Activated CD4-positive, alpha-beta T cell treated with anti-CD3 and anti-CD28 coated beads for 4 hours (primary cell): Measurements from ENCODE around the gene KLK4.

Experiments used
- DNase-seq, 2 donors: peaks; one replicate each; pipeline ENCODE4 v3.0.0-alpha.2; 2020

The KLK4 gene

GRCh38 chr19:50878851-50879250 lies 32.3 kb downstream of the KLK4 start:
- DNase-seq, result no peak

GRCh38 chr19:50877338-50877737 lies 33.9 kb downstream of the KLK4 start:
- no peak for DNase-seq

- no peak for DNase-seq
Observed at GRCh38 chr19:50876456-50876855, 34.7 kb downstream of the KLK4 start.

GRCh38 chr19:50875795-50876422 lies 35.3 kb downstream of the KLK4 start:
- DNase-seq, result no peak

GRCh38 chr19:50874211-50874610 lies 37.0 kb downstream of the KLK4 start:
- no peak for DNase-seq

GRCh38 chr19:50873056-50873455 lies 38.1 kb downstream of the KLK4 start, which contains the start of gene KLK2:
Gene KLK2, plus strand, starts transcription at chr19:50873439. Its CDS starts 35 bp downstream, at chr19:50873474.
- no peak for DNase-seq

- no peak for DNase-seq
Observed at GRCh38 chr19:50870417-50871089, 40.6 kb downstream of the KLK4 start.

- no peak for DNase-seq
Observed at GRCh38 chr19:50869479-50869878, 41.7 kb downstream of the KLK4 start.

- no peak for DNase-seq
Observed at GRCh38 chr19:50861496-50862286, 49.5 kb downstream of the KLK4 start.

GRCh38 chr19:50861010-50861409 lies 50.2 kb downstream of the KLK4 start:
- no peak for DNase-seq

- no peak for DNase-seq
Observed at GRCh38 chr19:50859849-50860248, 51.3 kb downstream of the KLK4 start.

- no peak for DNase-seq
Observed at GRCh38 chr19:50858886-50859285, 52.3 kb downstream of the KLK4 start.

GRCh38 chr19:50857366-50857765 lies 53.8 kb downstream of the KLK4 start:
- DNase-seq, result no peak
